Measurements from ENCODE around the gene ITIH1. TPM values are rescaled to one million over a fixed set of nuclear protein-coding genes. Genes with fewer than 3 reads are reported as not detected.

The ITIH1 gene
- total RNA-seq, 3 donors from 2014 or later (not counting 1 experiment from before 2014, with no cell fraction given): 0.56 TPM; not detected in 2

GRCh38 chr3:52742418-52743041 is 34.9 kb upstream of the ITIH1 start:
- Histone ChIP-seq H3K27ac (ENCODE audit: low read length) (no peak overlapping the region), H3K9me3 (ENCODE audit: control insufficient read depth, insufficient read depth, low read length) (no peaks in the 10 kb centered on the region), H3K36me3 (ENCODE audit: control insufficient read depth, insufficient read depth, low read length) (peaks cover 54% of the 10 kb centered on the region), H3K4me3 (ENCODE audit: low read length) (no peak overlapping the region), H3K27me3 (ENCODE audit: control insufficient read depth, insufficient read depth, low read length) (no peaks in the 10 kb centered on the region), H3K4me1 (ENCODE audit: control insufficient read depth, insufficient read depth, low read length) (no peaks in the 10 kb centered on the region)
- Mint-ChIP-seq H3K27me3 (ENCODE audit: low read depth in 2 of 2) (no peaks in the 10 kb centered on the region), H3K4me3 (no peak overlapping the region), H3K27ac (no peak overlapping the region), H3K4me1 (no peaks in the 10 kb centered on the region), H3K9me3 (no peaks in the 10 kb centered on the region), H3K36me3 (peaks cover 33% of the 10 kb centered on the region)
- peak in 1 of 2 donors; percentile 62 for DNase-seq
- ATAC-seq: peak in 1 of 3 donors; percentile 52
- intact Hi-C loops (cut with micrococcal nuclease): loop anchor here (1.0 kb wide), 2 partner anchors 192 to 330 kb away; no protein-coding TSS in a partner anchor
- 95% methylated on average over 3 of the region's 3 CpGs for WGBS (ENCODE audit: insufficient coverage)
- peak; percentile 49 for TF ChIP-seq CTCF (IDR thresholded peaks at IDR 0.05)

GRCh38 chr3:52743152-52743551 is 34.2 kb upstream of the ITIH1 start:
- WGBS (ENCODE audit: insufficient coverage): 100% methylated on average over 5 of the region's 5 CpGs
- H3K27me3 ChIP-seq (ENCODE audit: control insufficient read depth, insufficient read depth, low read length): no peaks in the 10 kb centered on the region
- H3K36me3 ChIP-seq (ENCODE audit: control insufficient read depth, insufficient read depth, low read length): peaks cover 53% of the 10 kb centered on the region
- Mint-ChIP-seq H3K4me3 (no peak overlapping the region), H3K36me3 (peaks cover 33% of the 10 kb centered on the region), H3K9me3 (no peaks in the 10 kb centered on the region), H3K4me1 (no peaks in the 10 kb centered on the region), H3K27me3 (ENCODE audit: low read depth in 2 of 2) (no peaks in the 10 kb centered on the region), H3K27ac (no peak overlapping the region)
- no peak overlapping the region for H3K27ac ChIP-seq (ENCODE audit: low read length)
- no peak for TF ChIP-seq CTCF (IDR thresholded peaks at IDR 0.05)
- intact Hi-C loops (cut with micrococcal nuclease): no loop called here
- H3K4me3 ChIP-seq (ENCODE audit: low read length): no peak overlapping the region
- DNase-seq (no peak), ATAC-seq (no peak)
- no peaks in the 10 kb centered on the region for H3K4me1 ChIP-seq (ENCODE audit: control insufficient read depth, insufficient read depth, low read length)
- no peaks in the 10 kb centered on the region for H3K9me3 ChIP-seq (ENCODE audit: control insufficient read depth, insufficient read depth, low read length)

- Mint-ChIP-seq H3K27ac (no peak overlapping the region), H3K36me3 (peaks cover 33% of the 10 kb centered on the region), H3K9me3 (no peaks in the 10 kb centered on the region), H3K4me3 (no peak overlapping the region), H3K27me3 (ENCODE audit: low read depth in 2 of 2) (no peaks in the 10 kb centered on the region), H3K4me1 (no peaks in the 10 kb centered on the region)
- 100% methylated on average over 2 of the region's 2 CpGs for WGBS (ENCODE audit: insufficient coverage)
- Histone ChIP-seq H3K36me3 (ENCODE audit: control insufficient read depth, insufficient read depth, low read length) (peaks cover 56% of the 10 kb centered on the region), H3K9me3 (ENCODE audit: control insufficient read depth, insufficient read depth, low read length) (no peaks in the 10 kb centered on the region), H3K4me3 (ENCODE audit: low read length) (no peak overlapping the region), H3K27me3 (ENCODE audit: control insufficient read depth, insufficient read depth, low read length) (no peaks in the 10 kb centered on the region), H3K27ac (ENCODE audit: low read length) (no peak overlapping the region), H3K4me1 (ENCODE audit: control insufficient read depth, insufficient read depth, low read length) (no peaks in the 10 kb centered on the region)
- no peak for TF ChIP-seq CTCF (IDR thresholded peaks at IDR 0.05)
- ATAC-seq: no peak
- intact Hi-C loops (cut with micrococcal nuclease): no loop called here
- no peak for DNase-seq
Observed at GRCh38 chr3:52743721-52744120, 33.7 kb upstream of the ITIH1 start.
